H9 (cell line): ENCODE results near the gene ARHGAP31. TPM values are rescaled to one million over a fixed set of nuclear protein-coding genes. Genes with fewer than 3 reads are reported as not detected.

Source experiments
- DNase-seq: peaks from one replicate; pipeline ENCODE4 v3.0.0-alpha.2; 2017
- H2AFZ ChIP-seq: one replicate; pipeline ENCODE4 v1.6.1; 2013; ENCODE audit warnings: mild to moderate bottlenecking, low read length, control low read depth, moderate library complexity
- H2AK5ac ChIP-seq: 2 replicates; pipeline ENCODE4 v1.6.1; 2013; ENCODE audit warnings: low read length, control low read depth, mixed read lengths; ENCODE audit not compliant: insufficient read length
- H2BK120ac ChIP-seq: one replicate; pipeline ENCODE4 v1.6.1; 2013; ENCODE audit warnings: low read depth, mild to moderate bottlenecking, low read length, control low read depth, inconsistent platforms; ENCODE audit not compliant: poor library complexity, severe bottlenecking
- H2BK12ac ChIP-seq: 2 replicates; pipeline ENCODE4 v1.6.1; 2013; ENCODE audit warnings: low read length, control low read depth, mixed read lengths, low read depth; ENCODE audit not compliant: insufficient read length
- H2BK15ac ChIP-seq: 2 replicates; pipeline ENCODE4 v1.6.1; 2013; ENCODE audit warnings: low read depth, low read length, control low read depth
- H2BK20ac ChIP-seq: one replicate; pipeline ENCODE4 v1.6.1; 2013; ENCODE audit warnings: low read depth, mild to moderate bottlenecking, low read length, control low read depth, inconsistent platforms; ENCODE audit not compliant: poor library complexity, severe bottlenecking
- H2BK5ac ChIP-seq: 2 replicates; pipeline ENCODE4 v1.6.1; 2013; ENCODE audit warnings: low read length, control low read depth, mixed read lengths; ENCODE audit not compliant: insufficient read length
- H3K14ac ChIP-seq: 2 replicates; pipeline ENCODE4 v1.6.1; 2013; ENCODE audit warnings: low read length, control low read depth; ENCODE audit not compliant: insufficient read depth
- H3K18ac ChIP-seq: 2 replicates; pipeline ENCODE4 v1.6.1; 2013; ENCODE audit warnings: low read depth, mild to moderate bottlenecking, mixed read lengths, low read length, control low read depth; ENCODE audit not compliant: insufficient read length
- H3K23ac ChIP-seq: 2 replicates; pipeline ENCODE4 v1.6.1; 2013; ENCODE audit warnings: low read length, control low read depth, mixed read lengths, low read depth; ENCODE audit not compliant: insufficient read length
- H3K23me2 ChIP-seq: 2 replicates; pipeline ENCODE4 v1.6.1; 2013; ENCODE audit warnings: low read depth, mild to moderate bottlenecking, mixed read lengths, low read length, control low read depth; ENCODE audit not compliant: insufficient read length, poor library complexity, severe bottlenecking
- H3K27ac ChIP-seq: 2 replicates; pipeline ENCODE4 v1.5.1; 2013; ENCODE audit warnings: low read length, control low read depth, mixed read lengths, low read depth; ENCODE audit not compliant: insufficient read length
- H3K27me3 ChIP-seq: 2 replicates; pipeline ENCODE4 v1.6.1; 2013; ENCODE audit warnings: low read length, control low read depth, inconsistent platforms; ENCODE audit not compliant: insufficient read depth
- H3K4ac ChIP-seq: 2 replicates; pipeline ENCODE4 v1.6.1; 2013; ENCODE audit warnings: low read depth, mild to moderate bottlenecking, control low read depth, inconsistent platforms, low read length, moderate library complexity
- H3K4me1 ChIP-seq: 2 replicates; pipeline ENCODE4 v1.6.1; 2013; ENCODE audit warnings: low read length, control low read depth, inconsistent platforms; ENCODE audit not compliant: insufficient read depth
- H3K4me2 ChIP-seq: 2 replicates; pipeline ENCODE4 v1.6.1; 2013; ENCODE audit warnings: low read length, control low read depth, mixed read lengths; ENCODE audit not compliant: insufficient read length, insufficient read depth
- H3K56ac ChIP-seq: 2 replicates; pipeline ENCODE4 v1.6.1; 2013; ENCODE audit warnings: low read depth, mild to moderate bottlenecking, mixed read lengths, low read length, control low read depth; ENCODE audit not compliant: insufficient read length
- H3K79me1 ChIP-seq: 2 replicates; pipeline ENCODE4 v1.6.1; 2013; ENCODE audit warnings: low read depth, mild to moderate bottlenecking, moderate library complexity, low read length, control low read depth, inconsistent platforms; ENCODE audit not compliant: insufficient read depth, poor library complexity, severe bottlenecking
- H3K79me2 ChIP-seq: 2 replicates; pipeline ENCODE4 v1.6.1; 2013; ENCODE audit warnings: low read length, control low read depth, inconsistent platforms; ENCODE audit not compliant: insufficient read depth
- H3K9ac ChIP-seq: 2 replicates; pipeline ENCODE4 v1.6.1; 2013; ENCODE audit warnings: low read length, control low read depth, mixed read lengths; ENCODE audit not compliant: insufficient read length; ENCODE audit errors: extremely low read depth
- H3K9me3 ChIP-seq: one replicate; pipeline ENCODE4 v1.6.1; 2013; ENCODE audit warnings: low read depth, low read length, inconsistent platforms; ENCODE audit not compliant: control insufficient read depth
- H3T11ph ChIP-seq: one replicate; pipeline ENCODE4 v1.6.1; 2013; ENCODE audit warnings: mild to moderate bottlenecking, low read length, control low read depth, inconsistent platforms
- H4K20me1 ChIP-seq: one replicate; pipeline ENCODE4 v1.6.1; 2013; ENCODE audit not compliant: control insufficient read depth, insufficient read length, insufficient read depth
- H4K5ac ChIP-seq: 2 replicates; pipeline ENCODE4 v1.6.1; 2013; ENCODE audit warnings: low read depth, mild to moderate bottlenecking, mixed read lengths, low read length, control low read depth; ENCODE audit not compliant: insufficient read length
- H4K8ac ChIP-seq: replicated peaks from 2 replicates; pipeline ENCODE4 v1.6.1; 2013; ENCODE audit warnings: low read length, control low read depth, mixed read lengths, low read depth; ENCODE audit not compliant: insufficient read length
- H4K91ac ChIP-seq: 2 replicates; pipeline ENCODE4 v1.6.1; 2013; ENCODE audit warnings: low read depth, mild to moderate bottlenecking, moderate library complexity, mixed read lengths, low read length, control low read depth; ENCODE audit not compliant: insufficient read length
- H3K27ac Mint-ChIP-seq, 3 experiments: 2 replicates in 2 of 3; 3 replicates in 1 of 3; pipeline ENCODE4 v1.8.0; 2020 to 2021; ENCODE audit warnings: mixed read lengths in 3 of 3, mild to moderate bottlenecking in 1 of 3, moderate library complexity in 1 of 3
- H3K27me3 Mint-ChIP-seq: 2 replicates; pipeline ENCODE4 v1.8.0; 2021; ENCODE audit warnings: low read depth, mild to moderate bottlenecking, moderate library complexity, mixed read lengths
- H3K36me3 Mint-ChIP-seq, 3 experiments: 2 replicates in 2 of 3; 3 replicates in 1 of 3; pipeline ENCODE4 v1.8.0; 2020 to 2021; ENCODE audit warnings: low read depth in 3 of 3, mixed read lengths in 3 of 3; ENCODE audit not compliant: insufficient read depth in 1 of 3
- H3K4me1 Mint-ChIP-seq, 2 experiments: 2 replicates each; pipeline ENCODE4 v1.8.0; 2020; ENCODE audit warnings: mixed read lengths in 2 of 2
- H3K4me3 Mint-ChIP-seq, 2 experiments: 2 replicates in 1 of 2; 3 replicates in 1 of 2; pipeline ENCODE4 v1.8.0; 2020 to 2021; ENCODE audit warnings: mild to moderate bottlenecking in 2 of 2, mixed read lengths in 2 of 2, moderate library complexity in 1 of 2
- H3K9me3 Mint-ChIP-seq, 2 experiments: 2 replicates in 1 of 2; 3 replicates in 1 of 2; pipeline ENCODE4 v1.8.0; 2020; ENCODE audit warnings: mild to moderate bottlenecking in 2 of 2, mixed read lengths in 2 of 2, moderate library complexity in 1 of 2
- WGBS: extraction: QIAGEN DNeasy Blood & Tissue Kit; methylation state at CpG from one replicate; pipeline ENCODE4 v1.1.7; 2013; ENCODE audit warnings: missing lambda C conversion rate, low lambda C conversion rate, mixed read lengths; ENCODE audit not compliant: insufficient read length; ENCODE audit errors: extremely low coverage; 5-methylcytosine and 5-hydroxymethylcytosine counted together
- total RNA-seq: library from RNA; stranded (reverse); gene quantifications from 2 replicates; pipeline ENCODE4 v1.2.1, GENCODE V29; 2021
- TF ChIP-seq, protein P1 (sequence below): fragments of 200-600 bp; sonication (generic); conservative IDR thresholded peaks from 3 replicates; pipeline ENCODE4 v1.8.0; 2021; ENCODE audit warnings: antibody characterized with exemption, mild to moderate bottlenecking

Gene ARHGAP31
- total RNA-seq, 1 experiment from 2014 or later = 2.2 TPM

DNA sequence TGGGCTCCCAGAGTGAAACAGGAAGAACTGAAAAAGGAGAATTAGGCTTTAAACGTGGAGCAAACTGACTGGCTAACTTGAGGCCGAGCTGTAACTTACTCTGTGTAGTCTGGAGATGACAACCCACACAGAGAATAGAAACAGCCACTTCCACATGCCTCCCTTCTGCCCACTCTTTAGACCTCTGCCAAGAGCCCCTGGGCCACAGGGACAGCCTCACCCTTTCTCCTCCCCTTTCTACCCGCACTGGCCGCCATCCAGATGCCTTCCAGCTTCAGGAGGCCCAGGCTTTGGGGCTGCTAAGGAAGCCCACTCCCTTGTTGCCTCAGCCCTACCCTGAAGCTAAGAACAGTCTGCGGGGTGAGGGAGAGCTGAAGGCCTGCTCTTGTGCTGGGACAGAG is 6.8 kb downstream of the ARHGAP31 start:
- Histone ChIP-seq H2AFZ (no peak overlapping the region), H4K5ac (no peak overlapping the region)
- peaks cover 27 to 36% of the 10 kb centered on the region in 2 experiments for H3K4me1 Mint-ChIP-seq

More for the DNA sequence above, 6.8 kb downstream of the ARHGAP31 start:
- Histone ChIP-seq H3K79me2 (no peaks in the 10 kb centered on the region), H2BK12ac (no peak overlapping the region), H2BK5ac (no peak overlapping the region), H3K4ac (no peak overlapping the region), H2BK120ac (no peak overlapping the region), H4K8ac (no peak overlapping the region), H3K9ac (no peak overlapping the region), H3K4me2 (no peak overlapping the region), H3K27me3 (no peaks in the 10 kb centered on the region), H3K23me2 (no peaks in the 10 kb centered on the region), H3K27ac (no peak overlapping the region), H2BK15ac (no peak overlapping the region), H3K14ac (no peak overlapping the region), H2BK20ac (no peak overlapping the region), H2AK5ac (no peak overlapping the region), H4K91ac (no peak overlapping the region), H3K4me1 (peaks cover 12% of the 10 kb centered on the region; the same call in 1 of the 2 replicates), H3K9me3 (no peaks in the 10 kb centered on the region), H3K56ac (no peak overlapping the region), H3K18ac (no peak overlapping the region), H4K20me1 (no peaks in the 10 kb centered on the region), H3T11ph (no peak overlapping the region), H3K23ac (no peak overlapping the region), H3K79me1 (no peaks in the 10 kb centered on the region)
- no peak overlapping the region for H3K4me3 Mint-ChIP-seq
- TF ChIP-seq, protein P1, sequence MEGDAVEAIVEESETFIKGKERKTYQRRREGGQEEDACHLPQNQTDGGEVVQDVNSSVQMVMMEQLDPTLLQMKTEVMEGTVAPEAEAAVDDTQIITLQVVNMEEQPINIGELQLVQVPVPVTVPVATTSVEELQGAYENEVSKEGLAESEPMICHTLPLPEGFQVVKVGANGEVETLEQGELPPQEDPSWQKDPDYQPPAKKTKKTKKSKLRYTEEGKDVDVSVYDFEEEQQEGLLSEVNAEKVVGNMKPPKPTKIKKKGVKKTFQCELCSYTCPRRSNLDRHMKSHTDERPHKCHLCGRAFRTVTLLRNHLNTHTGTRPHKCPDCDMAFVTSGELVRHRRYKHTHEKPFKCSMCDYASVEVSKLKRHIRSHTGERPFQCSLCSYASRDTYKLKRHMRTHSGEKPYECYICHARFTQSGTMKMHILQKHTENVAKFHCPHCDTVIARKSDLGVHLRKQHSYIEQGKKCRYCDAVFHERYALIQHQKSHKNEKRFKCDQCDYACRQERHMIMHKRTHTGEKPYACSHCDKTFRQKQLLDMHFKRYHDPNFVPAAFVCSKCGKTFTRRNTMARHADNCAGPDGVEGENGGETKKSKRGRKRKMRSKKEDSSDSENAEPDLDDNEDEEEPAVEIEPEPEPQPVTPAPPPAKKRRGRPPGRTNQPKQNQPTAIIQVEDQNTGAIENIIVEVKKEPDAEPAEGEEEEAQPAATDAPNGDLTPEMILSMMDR = no peak
- peaks cover 0 to 2% (median 0%) of the 10 kb centered on the region in 3 experiments; a peak in 1 of 7 replicates for H3K36me3 Mint-ChIP-seq
- H3K27me3 Mint-ChIP-seq = peaks cover 18% of the 10 kb centered on the region
- H3K9me3 Mint-ChIP-seq = no peaks in the 10 kb centered on the region
- DNase-seq = no peak
- no CpG with 5 or more reads among the region's 5 CpGs for WGBS
- H3K27ac Mint-ChIP-seq = no peak overlapping the region; a peak in 1 of 7 replicates
